ENCODE measurements around the gene C2orf15.
A peak's percentile ranks its signal among the peaks of the same experiment; 100 is the strongest.

Gene C2orf15

DNA sequence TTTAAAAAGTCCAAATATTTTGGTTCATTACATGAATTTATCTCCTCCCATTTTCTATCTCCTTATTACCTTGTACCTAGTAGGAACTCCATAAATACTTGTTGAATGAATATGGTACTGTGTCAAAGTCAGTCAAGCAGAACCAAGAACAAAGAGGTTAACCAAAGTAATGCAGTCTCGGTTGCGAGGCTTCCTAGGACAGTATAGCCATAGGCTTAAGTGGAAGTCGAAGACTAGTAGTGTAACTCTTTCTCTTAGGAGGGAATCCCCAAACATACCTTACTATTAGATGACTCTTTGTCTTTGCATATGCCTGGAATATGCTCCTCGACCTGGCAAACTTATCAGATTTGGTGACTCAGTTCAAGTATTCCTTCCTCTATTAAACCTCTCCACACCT lies 18.1 kb downstream of the C2orf15 start:
- no peaks in the 10 kb centered on the region for H3K27me3 ChIP-seq (ENCODE audit: control insufficient read depth, insufficient read depth, low read length, poor library complexity, severe bottlenecking)
- no peak overlapping the region for H3K27ac ChIP-seq (ENCODE audit: insufficient read depth, low read depth, low read length, poor library complexity, severe bottlenecking)
- peaks cover 13% of the 10 kb centered on the region for H3K36me3 ChIP-seq (ENCODE audit: control insufficient read depth, insufficient read depth, low read length)
- WGBS, 2 experiments: 95 to 96% methylated on average over 4 of the region's 4 CpGs
- no peaks in the 10 kb centered on the region for H3K9me3 ChIP-seq (ENCODE audit: control insufficient read depth, low read length)
- H3K4me3 ChIP-seq (ENCODE audit: insufficient read depth, low read depth, low read length): no peak overlapping the region
- H3K4me1 ChIP-seq (ENCODE audit: control insufficient read depth, insufficient read depth, low read length): no peaks in the 10 kb centered on the region

DNA sequence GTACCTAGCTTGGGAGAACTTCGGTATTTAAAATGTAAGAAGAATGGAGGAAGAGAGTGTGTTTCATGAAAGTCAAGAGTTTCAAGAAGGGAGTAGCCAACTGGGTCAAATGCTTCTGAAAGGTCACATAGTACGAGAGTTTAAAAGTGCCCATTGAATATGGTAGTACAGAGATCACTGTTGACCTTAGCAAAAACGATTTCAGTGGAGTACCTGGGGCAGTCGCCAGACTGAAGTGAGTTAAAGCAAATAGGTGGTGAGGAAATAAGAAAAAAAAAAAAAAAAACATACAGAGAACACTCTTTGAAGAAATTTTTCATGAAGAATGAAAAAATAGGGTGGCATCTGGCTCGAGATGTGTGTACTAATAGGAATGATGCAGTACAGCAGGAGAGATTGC lies 24.7 kb downstream of the C2orf15 start:
- Histone ChIP-seq H3K36me3 (ENCODE audit: control insufficient read depth, insufficient read depth, low read length) (peaks cover 15% of the 10 kb centered on the region), H3K27ac (ENCODE audit: insufficient read depth, low read depth, low read length, poor library complexity, severe bottlenecking) (no peak overlapping the region)

DNA sequence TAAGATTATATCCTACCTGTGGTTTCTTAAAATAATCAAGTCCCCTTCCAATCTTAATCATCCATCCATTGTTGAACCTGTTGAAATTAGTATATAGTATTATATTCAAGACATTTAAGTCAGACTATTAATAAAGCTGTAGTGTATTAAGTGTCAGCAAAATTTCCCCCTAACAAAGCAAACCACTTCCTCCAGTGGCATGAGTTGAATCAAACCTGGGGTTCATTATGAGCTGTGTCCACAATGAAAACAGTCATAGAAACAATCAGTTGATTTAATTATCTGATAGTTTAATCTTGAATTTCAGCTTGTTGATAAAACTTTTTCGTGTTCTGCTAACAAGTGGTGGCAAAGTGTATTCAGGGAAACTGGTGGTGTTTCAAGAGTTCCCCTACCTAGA lies 28.0 kb downstream of the C2orf15 start:
- Histone ChIP-seq H3K4me1 (ENCODE audit: control insufficient read depth, insufficient read depth, low read length) (no peaks in the 10 kb centered on the region), H3K36me3 (ENCODE audit: control insufficient read depth, insufficient read depth, low read length) (peaks cover 15% of the 10 kb centered on the region), H3K27me3 (ENCODE audit: control insufficient read depth, insufficient read depth, low read length, poor library complexity, severe bottlenecking) (no peaks in the 10 kb centered on the region), H3K4me3 (ENCODE audit: insufficient read depth, low read depth, low read length) (no peak overlapping the region), H3K27ac (ENCODE audit: insufficient read depth, low read depth, low read length, poor library complexity, severe bottlenecking) (no peak overlapping the region), H3K9me3 (ENCODE audit: control insufficient read depth, low read length) (no peaks in the 10 kb centered on the region)
- 96 to 100% methylated on average over 1 of the region's 1 CpG for whole genome bisulfite sequencing, 2 experiments

More for the DNA sequence above, 24.7 kb downstream of the C2orf15 start:
- Histone ChIP-seq H3K27me3 (ENCODE audit: control insufficient read depth, insufficient read depth, low read length, poor library complexity, severe bottlenecking) (no peaks in the 10 kb centered on the region), H3K4me3 (ENCODE audit: insufficient read depth, low read depth, low read length) (no peak overlapping the region), H3K4me1 (ENCODE audit: control insufficient read depth, insufficient read depth, low read length) (no peaks in the 10 kb centered on the region), H3K9me3 (ENCODE audit: control insufficient read depth, low read length) (no peaks in the 10 kb centered on the region)
- 93 to 95% methylated on average over 4 to 5 of the region's 5 CpGs for WGBS, 2 experiments

DNA sequence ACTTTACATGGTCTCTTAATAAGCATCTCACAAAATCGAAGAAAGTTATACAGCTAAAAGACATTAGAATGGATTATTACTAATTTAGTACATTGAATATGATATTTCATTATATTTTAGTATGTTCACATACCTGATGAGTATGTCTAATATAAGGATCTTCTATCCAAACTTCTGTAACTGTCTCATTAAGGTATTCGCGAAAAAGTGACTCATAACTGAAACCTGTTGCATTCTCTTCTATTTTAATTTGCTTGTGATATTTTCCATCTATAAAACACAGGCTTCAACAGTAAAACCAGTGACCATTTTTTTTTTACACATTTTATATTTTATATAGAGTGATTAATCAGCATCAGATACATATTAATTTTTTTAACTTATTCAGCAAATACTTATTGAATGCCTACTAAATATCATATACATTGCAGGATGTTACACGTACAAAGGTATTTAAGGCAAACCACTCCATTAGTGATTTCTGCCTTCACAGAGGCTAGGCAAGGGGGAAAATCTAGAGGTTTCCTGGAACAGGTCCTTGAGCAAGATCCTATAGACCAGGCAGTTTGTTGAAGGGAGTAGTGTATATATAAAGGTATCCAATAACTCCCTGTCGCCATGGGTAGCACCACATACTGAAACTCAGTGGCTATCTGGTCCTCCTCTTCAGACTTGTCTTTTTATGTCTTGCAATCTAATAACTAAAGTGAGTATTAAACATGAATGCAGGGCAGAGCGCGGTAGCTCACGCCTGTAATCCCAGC lies 30.1 kb downstream of the C2orf15 start:
- H3K4me3 ChIP-seq (ENCODE audit: insufficient read depth, low read depth, low read length): no peak overlapping the region
- no peaks in the 10 kb centered on the region for H3K4me1 ChIP-seq (ENCODE audit: control insufficient read depth, insufficient read depth, low read length)
- H3K9me3 ChIP-seq (ENCODE audit: control insufficient read depth, low read length): no peaks in the 10 kb centered on the region
- no peak overlapping the region for H3K27ac ChIP-seq (ENCODE audit: insufficient read depth, low read depth, low read length, poor library complexity, severe bottlenecking)
- peaks cover 15% of the 10 kb centered on the region for H3K36me3 ChIP-seq (ENCODE audit: control insufficient read depth, insufficient read depth, low read length)
- 94 to 97% methylated on average over 5 to 7 of the region's 8 CpGs for WGBS, 2 experiments
- H3K27me3 ChIP-seq (ENCODE audit: control insufficient read depth, insufficient read depth, low read length, poor library complexity, severe bottlenecking): no peaks in the 10 kb centered on the region

DNA sequence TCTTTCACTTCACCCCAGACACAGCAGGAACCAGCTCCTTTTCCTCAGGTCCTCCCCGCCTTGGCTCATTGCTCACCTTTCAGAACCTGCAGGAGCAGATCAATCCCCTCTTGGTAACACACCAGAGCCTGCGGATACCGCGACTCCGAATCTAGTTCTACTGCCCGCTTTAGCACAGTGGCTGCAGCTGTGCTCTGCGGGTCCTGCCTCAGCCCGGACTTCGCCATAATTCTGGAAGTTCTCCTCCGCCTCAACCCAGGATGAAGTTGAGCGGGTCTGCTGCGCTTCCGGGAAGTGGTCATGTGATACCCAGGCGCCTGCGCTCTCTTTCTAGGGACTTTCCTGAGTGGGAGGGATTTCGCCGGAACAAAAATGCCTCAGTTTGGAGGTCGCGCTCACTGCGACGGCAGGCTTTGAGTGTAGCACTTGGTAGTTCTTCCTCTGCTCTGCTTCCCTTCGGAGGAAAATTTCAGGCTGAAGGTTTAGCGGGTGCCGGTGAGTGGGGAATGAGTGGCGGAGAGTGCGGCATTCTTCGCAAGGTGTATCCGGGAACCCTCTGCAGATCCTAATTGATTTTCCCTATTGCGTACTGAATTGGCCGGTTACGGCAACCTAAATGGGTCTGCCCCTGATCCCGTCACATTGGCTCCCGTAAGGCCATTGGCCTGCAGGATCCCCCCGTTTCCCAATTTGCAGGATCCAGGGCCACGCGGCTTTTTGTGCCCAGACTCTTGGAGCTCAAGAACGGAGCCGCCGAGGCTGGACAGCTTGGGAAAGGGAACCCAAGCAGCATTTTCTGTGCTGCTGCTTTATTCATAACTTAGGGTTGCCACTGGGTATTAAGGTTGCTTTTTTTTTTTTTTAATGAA lies 39.5 kb downstream of the C2orf15 start, which contains the start of the genes MITD1 and MRPL30:
Gene MITD1 (minus strand): TSS at position 304 of the 869 bp plus-strand sequence. CDS start 77 bp downstream, at position 227.
Gene MRPL30 (plus strand): TSS at position 430 of the 869 bp plus-strand sequence. CDS start 5,020 bp downstream, outside the sequence.
- Histone ChIP-seq H3K9me3 (ENCODE audit: control insufficient read depth, low read length) (no peaks in the 10 kb centered on the region), H3K4me3 (ENCODE audit: insufficient read depth, low read depth, low read length) (peak within 1 kb of the TSS; percentile 76), H3K27ac (ENCODE audit: insufficient read depth, low read depth, low read length, poor library complexity, severe bottlenecking) (peak within 1 kb of the TSS; percentile 67), H3K36me3 (ENCODE audit: control insufficient read depth, insufficient read depth, low read length) (no peaks in the 10 kb centered on the region), H3K27me3 (ENCODE audit: control insufficient read depth, insufficient read depth, low read length, poor library complexity, severe bottlenecking) (no peaks in the 10 kb centered on the region), H3K4me1 (ENCODE audit: control insufficient read depth, insufficient read depth, low read length) (peaks cover 8% of the 10 kb centered on the region)
- 0% methylated on average over 39 of the region's 39 CpGs for WGBS, 2 experiments

DNA sequence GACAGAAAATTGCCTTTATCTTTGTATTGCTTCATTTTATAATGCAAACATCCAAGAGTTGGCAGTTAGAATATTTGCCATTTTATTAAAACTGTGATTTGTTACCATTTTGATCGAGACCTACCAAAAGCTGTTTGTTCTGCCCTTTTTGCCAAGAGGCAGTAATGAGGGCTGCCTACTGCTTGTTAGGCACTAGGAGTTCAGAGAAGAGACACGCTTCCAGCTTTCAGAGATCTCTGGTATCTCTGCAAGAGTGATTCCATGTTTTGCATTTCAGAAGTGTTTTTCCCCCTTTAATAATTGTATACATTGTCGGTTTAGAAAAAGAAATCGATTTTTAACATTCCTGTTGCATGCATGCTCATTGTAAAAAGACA lies 40.1 kb downstream of the C2orf15 start:
- H3K4me3 ChIP-seq (ENCODE audit: insufficient read depth, low read depth, low read length): peak overlapping the region; percentile 76
- no peaks in the 10 kb centered on the region for H3K36me3 ChIP-seq (ENCODE audit: control insufficient read depth, insufficient read depth, low read length)
- WGBS, 2 experiments: 1 to 6% methylated on average over 4 of the region's 4 CpGs
- peaks cover 8% of the 10 kb centered on the region for H3K4me1 ChIP-seq (ENCODE audit: control insufficient read depth, insufficient read depth, low read length)
- H3K9me3 ChIP-seq (ENCODE audit: control insufficient read depth, low read length): no peaks in the 10 kb centered on the region
- no peaks in the 10 kb centered on the region for H3K27me3 ChIP-seq (ENCODE audit: control insufficient read depth, insufficient read depth, low read length, poor library complexity, severe bottlenecking)
- H3K27ac ChIP-seq (ENCODE audit: insufficient read depth, low read depth, low read length, poor library complexity, severe bottlenecking): peak overlapping the region; percentile 67

DNA sequence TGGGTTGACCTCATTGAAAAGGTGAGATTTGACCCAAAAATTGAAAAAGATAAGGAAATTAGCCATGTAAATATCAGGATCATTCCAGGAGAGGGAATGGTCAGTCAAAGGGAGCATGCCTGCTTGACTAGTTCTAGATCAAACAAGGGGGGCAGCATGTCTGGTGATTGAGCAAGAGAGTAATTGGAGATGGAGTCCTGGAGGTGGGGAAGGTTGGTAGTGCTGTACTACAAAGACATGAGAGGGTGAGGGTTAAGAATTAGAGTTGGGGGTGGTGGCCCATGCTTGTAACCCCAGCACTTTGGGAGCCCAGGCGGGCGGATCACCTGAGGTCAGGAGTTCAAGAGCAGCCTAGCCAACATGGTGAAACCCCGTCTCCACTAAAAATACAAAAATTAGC lies 41.5 kb downstream of the C2orf15 start:
- peaks cover 8% of the 10 kb centered on the region for H3K4me1 ChIP-seq (ENCODE audit: control insufficient read depth, insufficient read depth, low read length)

DNA sequence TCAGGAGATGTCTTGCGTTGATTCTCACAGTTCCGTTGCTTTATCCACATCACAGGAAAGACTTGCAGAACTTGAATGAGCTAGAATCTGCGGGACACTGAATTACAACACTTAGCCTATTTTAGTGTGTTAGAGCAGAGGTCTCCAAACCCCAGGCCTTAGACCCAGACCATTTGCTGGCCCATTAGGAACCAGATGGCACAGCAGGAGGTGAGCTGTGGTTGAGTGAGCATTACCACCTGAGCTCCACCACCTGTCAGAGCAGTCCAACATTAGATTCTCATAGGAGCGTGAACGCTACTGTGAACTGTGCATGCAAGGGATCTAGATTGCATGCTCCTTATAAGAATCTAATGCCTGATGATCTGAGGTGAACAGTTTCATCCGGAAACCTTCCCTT lies 43.3 kb downstream of the C2orf15 start:
- Histone ChIP-seq H3K4me3 (ENCODE audit: insufficient read depth, low read depth, low read length) (no peak overlapping the region), H3K27ac (ENCODE audit: insufficient read depth, low read depth, low read length, poor library complexity, severe bottlenecking) (no peak overlapping the region), H3K27me3 (ENCODE audit: control insufficient read depth, insufficient read depth, low read length, poor library complexity, severe bottlenecking) (no peaks in the 10 kb centered on the region), H3K4me1 (ENCODE audit: control insufficient read depth, insufficient read depth, low read length) (peaks cover 8% of the 10 kb centered on the region), H3K36me3 (ENCODE audit: control insufficient read depth, insufficient read depth, low read length) (no peaks in the 10 kb centered on the region), H3K9me3 (ENCODE audit: control insufficient read depth, low read length) (no peaks in the 10 kb centered on the region)
- WGBS, 2 experiments: 82 to 84% methylated on average over 6 of the region's 6 CpGs

More for the DNA sequence above, 41.5 kb downstream of the C2orf15 start:
- Histone ChIP-seq H3K27ac (ENCODE audit: insufficient read depth, low read depth, low read length, poor library complexity, severe bottlenecking) (no peak overlapping the region), H3K9me3 (ENCODE audit: control insufficient read depth, low read length) (no peaks in the 10 kb centered on the region), H3K27me3 (ENCODE audit: control insufficient read depth, insufficient read depth, low read length, poor library complexity, severe bottlenecking) (no peaks in the 10 kb centered on the region), H3K4me3 (ENCODE audit: insufficient read depth, low read depth, low read length) (no peak overlapping the region), H3K36me3 (ENCODE audit: control insufficient read depth, insufficient read depth, low read length) (no peaks in the 10 kb centered on the region)
- 92 to 96% methylated on average over 3 of the region's 3 CpGs for WGBS, 2 experiments

DNA sequence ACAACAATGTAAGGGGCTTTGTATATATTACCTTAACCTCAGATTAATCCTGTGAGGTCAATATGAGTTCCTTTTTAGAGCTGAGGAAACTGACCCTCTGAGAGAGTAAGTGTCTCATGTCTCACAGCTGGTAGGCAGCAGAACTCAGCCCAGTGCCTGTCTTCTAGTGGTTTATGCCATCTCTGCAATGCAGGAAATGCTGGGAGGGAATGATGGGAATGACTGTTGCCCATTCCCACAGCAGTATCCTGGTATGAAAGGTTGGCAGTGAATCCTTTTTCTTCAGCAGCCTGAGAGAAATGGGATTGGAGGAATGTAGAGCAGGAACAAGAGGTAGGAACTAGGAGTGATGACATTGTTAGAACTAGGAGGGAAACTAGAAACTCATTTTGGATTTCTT lies 45.5 kb downstream of the C2orf15 start:
- no peak overlapping the region for H3K4me3 ChIP-seq (ENCODE audit: insufficient read depth, low read depth, low read length)
- H3K36me3 ChIP-seq (ENCODE audit: control insufficient read depth, insufficient read depth, low read length): peaks cover 9% of the 10 kb centered on the region

DNA sequence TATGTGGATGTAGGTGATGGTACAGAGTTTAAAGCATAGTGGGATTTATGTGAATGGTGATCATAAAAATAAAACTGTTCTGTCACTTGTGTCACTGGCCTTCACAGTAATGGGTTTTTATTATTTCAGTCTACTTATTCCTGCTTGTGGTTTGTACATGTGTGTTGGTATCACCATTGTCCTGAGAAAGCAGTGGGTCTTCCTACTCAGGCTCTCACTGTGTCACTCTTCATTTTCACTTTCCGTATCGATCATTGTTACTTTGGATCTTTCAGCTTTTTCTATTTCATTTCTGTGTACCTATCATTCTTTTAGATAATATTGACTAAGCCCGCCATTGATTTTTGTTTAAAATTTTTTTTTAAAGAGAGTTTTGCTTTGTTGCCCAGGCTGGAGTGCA lies 46.9 kb downstream of the C2orf15 start:
- Histone ChIP-seq H3K9me3 (ENCODE audit: control insufficient read depth, low read length) (no peaks in the 10 kb centered on the region), H3K4me3 (ENCODE audit: insufficient read depth, low read depth, low read length) (no peak overlapping the region), H3K27ac (ENCODE audit: insufficient read depth, low read depth, low read length, poor library complexity, severe bottlenecking) (no peak overlapping the region), H3K4me1 (ENCODE audit: control insufficient read depth, insufficient read depth, low read length) (no peaks in the 10 kb centered on the region), H3K36me3 (ENCODE audit: control insufficient read depth, insufficient read depth, low read length) (peaks cover 12% of the 10 kb centered on the region), H3K27me3 (ENCODE audit: control insufficient read depth, insufficient read depth, low read length, poor library complexity, severe bottlenecking) (no peaks in the 10 kb centered on the region)
- WGBS, 2 experiments: 96 to 100% methylated on average over 3 of the region's 3 CpGs

More for the DNA sequence above, 45.5 kb downstream of the C2orf15 start:
- Histone ChIP-seq H3K4me1 (ENCODE audit: control insufficient read depth, insufficient read depth, low read length) (peaks cover 8% of the 10 kb centered on the region), H3K9me3 (ENCODE audit: control insufficient read depth, low read length) (no peaks in the 10 kb centered on the region), H3K27ac (ENCODE audit: insufficient read depth, low read depth, low read length, poor library complexity, severe bottlenecking) (no peak overlapping the region), H3K27me3 (ENCODE audit: control insufficient read depth, insufficient read depth, low read length, poor library complexity, severe bottlenecking) (no peaks in the 10 kb centered on the region)

Data from ectodermal cell (in vitro differentiated cells).